A673 (cell line): ENCODE measurements around the gene C2orf68. TPM values are rescaled to one million over a fixed set of nuclear protein-coding genes. Genes with fewer than 3 reads are reported as not detected.

ENCODE experiments used
- BruUV-seq: library from RNA; stranded (reverse); fragments of 400-500 nt; replicated peaks from 2 replicates; lab custom pipeline; 2021; lab: Mats Ljungman, UMichigan
- CTCF ChIA-PET: fragments of 300-600 bp; sonication (Branson Sonifier 250); formaldehyde crosslinking; loops from one replicate; lab custom pipeline; 2022; ENCODE audit warnings: antibody characterized with exemption; lab: Charles Lee
- POLR2A ChIA-PET: fragments of 300-600 bp; sonication (Branson Sonifier 250); formaldehyde crosslinking; loops from one replicate; lab custom pipeline; 2022; ENCODE audit warnings: antibody characterized with exemption; ENCODE audit not compliant: low non-redundant PET; lab: Charles Lee
- DNase-seq: peaks from one replicate; pipeline ENCODE4 v3.0.0-alpha.2; 2015; ENCODE audit warnings: low spot score
- H3K27ac ChIP-seq: fragments of 200-600 bp; sonication (generic); 2 replicates; pipeline ENCODE4 v1.5.1; 2016; ENCODE audit warnings: mixed run types, low read depth, mild to moderate bottlenecking, mixed read lengths, antibody characterized with exemption, low read length; ENCODE audit not compliant: poor library complexity, severe bottlenecking
- H3K27me3 ChIP-seq: fragments of 200-600 bp; sonication (generic); replicated peaks from 2 replicates; pipeline ENCODE4 v1.6.1; 2017; ENCODE audit warnings: mixed run types, low read depth, mild to moderate bottlenecking, mixed read lengths, antibody characterized with exemption, low read length; ENCODE audit not compliant: insufficient read depth, poor library complexity
- H3K36me3 ChIP-seq: fragments of 200-600 bp; sonication (generic); 2 replicates; pipeline ENCODE4 v1.6.1; 2016; ENCODE audit warnings: mixed run types, mild to moderate bottlenecking, mixed read lengths, antibody characterized with exemption, low read length; ENCODE audit not compliant: insufficient read depth, poor library complexity, severe bottlenecking
- H3K4me1 ChIP-seq: fragments of 200-600 bp; sonication (generic); 2 replicates; pipeline ENCODE4 v1.6.1; 2017; ENCODE audit warnings: mixed run types, mild to moderate bottlenecking, mixed read lengths, antibody characterized with exemption, low read length; ENCODE audit not compliant: insufficient read depth, poor library complexity, severe bottlenecking
- H3K4me3 ChIP-seq: fragments of 200-600 bp; sonication (generic); 2 replicates; pipeline ENCODE4 v1.5.1; 2016; ENCODE audit warnings: low read depth, mixed run types, mild to moderate bottlenecking, mixed read lengths, low read length; ENCODE audit not compliant: poor library complexity, severe bottlenecking
- H3K9me3 ChIP-seq: fragments of 200-600 bp; sonication (generic); 2 replicates; pipeline ENCODE4 v1.6.1; 2016; ENCODE audit warnings: mixed run types, low read depth, mild to moderate bottlenecking, mixed read lengths, antibody characterized with exemption, low read length; ENCODE audit not compliant: poor library complexity, severe bottlenecking
- EZH2 ChIP-seq: fragments of 200-600 bp; sonication (generic); IDR thresholded peaks from 2 replicates; pipeline ENCODE4 v1.6.1; 2017; ENCODE audit warnings: borderline replicate concordance, low read depth, mild to moderate bottlenecking, mixed read lengths, antibody characterized with exemption, low read length; ENCODE audit not compliant: poor library complexity, severe bottlenecking
- intact Hi-C: fragments of 100-400 bp; cut with micrococcal nuclease; formaldehyde crosslinking; loops from one replicate; pipeline ENCODE4 v1.10.0; 2022; ENCODE audit not compliant: unreplicated experiment
- total RNA-seq: library from RNA; stranded (reverse); gene quantifications from 2 replicates; pipeline ENCODE4 v1.2.3, GENCODE V29; 2021
- TF ChIP-seq, protein P1 (sequence below): fragments of 300-800, 200-600 bp; sonication (generic); conservative IDR thresholded peaks from 2 replicates; pipeline ENCODE4 v1.5.1; 2017; ENCODE audit warnings: low read depth, mild to moderate bottlenecking, antibody characterized with exemption, low read length, moderate library complexity, mixed read lengths

Gene C2orf68
- total RNA-seq, 1 experiment from 2014 or later, result 46.4 TPM

GRCh38 chr2:85583667-85584353 lies 28.1 kb downstream of the C2orf68 start:
- peak overlapping the region; percentile 37 for H3K4me3 ChIP-seq
- TF ChIP-seq EZH2, result no peak
- TF ChIP-seq, protein P1, sequence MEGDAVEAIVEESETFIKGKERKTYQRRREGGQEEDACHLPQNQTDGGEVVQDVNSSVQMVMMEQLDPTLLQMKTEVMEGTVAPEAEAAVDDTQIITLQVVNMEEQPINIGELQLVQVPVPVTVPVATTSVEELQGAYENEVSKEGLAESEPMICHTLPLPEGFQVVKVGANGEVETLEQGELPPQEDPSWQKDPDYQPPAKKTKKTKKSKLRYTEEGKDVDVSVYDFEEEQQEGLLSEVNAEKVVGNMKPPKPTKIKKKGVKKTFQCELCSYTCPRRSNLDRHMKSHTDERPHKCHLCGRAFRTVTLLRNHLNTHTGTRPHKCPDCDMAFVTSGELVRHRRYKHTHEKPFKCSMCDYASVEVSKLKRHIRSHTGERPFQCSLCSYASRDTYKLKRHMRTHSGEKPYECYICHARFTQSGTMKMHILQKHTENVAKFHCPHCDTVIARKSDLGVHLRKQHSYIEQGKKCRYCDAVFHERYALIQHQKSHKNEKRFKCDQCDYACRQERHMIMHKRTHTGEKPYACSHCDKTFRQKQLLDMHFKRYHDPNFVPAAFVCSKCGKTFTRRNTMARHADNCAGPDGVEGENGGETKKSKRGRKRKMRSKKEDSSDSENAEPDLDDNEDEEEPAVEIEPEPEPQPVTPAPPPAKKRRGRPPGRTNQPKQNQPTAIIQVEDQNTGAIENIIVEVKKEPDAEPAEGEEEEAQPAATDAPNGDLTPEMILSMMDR, result no peak
- H3K27ac ChIP-seq, result no peak overlapping the region
- DNase-seq, result no peak
- ChIA-PET CTCF (no interaction called here), POLR2A (no interaction called here)
- H3K36me3 ChIP-seq, result no peaks in the 10 kb centered on the region
- peaks cover 24% of the 10 kb centered on the region for H3K4me1 ChIP-seq
- H3K9me3 ChIP-seq, result no peaks in the 10 kb centered on the region
- intact Hi-C loops, result no loop called here
- no peaks in the 10 kb centered on the region for H3K27me3 ChIP-seq
- no TSS peak for BruUV-seq

GRCh38 chr2:85582492-85582891 lies 29.4 kb downstream of the C2orf68 start:
- BruUV-seq, result no TSS peak
- Histone ChIP-seq H3K9me3 (no peaks in the 10 kb centered on the region), H3K36me3 (no peaks in the 10 kb centered on the region), H3K27ac (no peak overlapping the region), H3K27me3 (no peaks in the 10 kb centered on the region), H3K4me3 (no peak overlapping the region), H3K4me1 (peaks cover 11% of the 10 kb centered on the region)
- TF ChIP-seq EZH2, result no peak
- TF ChIP-seq, protein P1, result no peak
- ChIA-PET POLR2A (no interaction called here), CTCF (no interaction called here)
- intact Hi-C loops, result no loop called here
- DNase-seq, result no peak

DNA sequence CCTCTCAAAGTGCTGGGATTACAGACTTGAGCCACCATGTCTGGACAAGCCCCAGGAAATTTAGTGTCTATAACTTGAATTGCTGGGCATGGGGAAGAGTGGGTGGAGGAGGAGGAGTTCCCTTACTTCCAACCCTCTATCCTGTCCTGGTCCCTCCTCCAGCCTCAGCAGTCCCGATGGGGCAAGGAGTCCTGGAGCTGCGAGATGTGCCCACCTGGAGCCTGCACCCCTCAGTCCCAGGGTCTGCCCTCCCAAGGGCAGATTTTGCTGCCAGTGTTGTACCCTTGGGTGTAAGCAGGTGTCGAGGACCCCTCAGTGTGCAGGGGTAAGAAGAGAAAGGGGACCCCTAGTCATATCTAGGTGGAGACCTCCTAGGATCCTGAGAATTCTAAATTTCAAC lies 31.7 kb downstream of the C2orf68 start:
- Histone ChIP-seq H3K9me3 (no peaks in the 10 kb centered on the region), H3K4me1 (peaks cover 7% of the 10 kb centered on the region), H3K27ac (no peak overlapping the region), H3K27me3 (no peaks in the 10 kb centered on the region), H3K4me3 (no peak overlapping the region), H3K36me3 (no peaks in the 10 kb centered on the region)
- CTCF ChIA-PET, result no interaction called here
- intact Hi-C loops, result no loop called here
- no TSS peak for BruUV-seq
- DNase-seq, result no peak
- TF ChIP-seq, protein P1, result no peak
- TF ChIP-seq EZH2, result no peak
- POLR2A ChIA-PET, result interaction anchor here (0.6 kb wide), 1 partner anchor 242 kb away, joined by 14 read pairs; no protein-coding TSS in a partner anchor
